HG02642 (cell line): ENCODE results near the gene LYPLA2.
"Not testable (repeated sequence)": the region's sequence is repeated elsewhere in the genome, so short reads cannot be mapped to it uniquely, and the experiment has no call there.

Source experiments
- ATAC-seq: cut with Tn5 transposase; IDR thresholded peaks from one replicate; pipeline ENCODE4 v1.9.1; 2021; ENCODE audit warnings: mild to moderate bottlenecking; ENCODE audit not compliant: unreplicated experiment, poor library complexity

LYPLA2 gene

GRCh38 chr1:23777979-23778814 lies 12.7 kb upstream of the LYPLA2 start, which contains the start of gene PITHD1:
Gene PITHD1 (plus strand): TSS chr1:23778418. CDS start chr1:23778516, 98 bp downstream.
- ATAC-seq = peak; percentile 76

- ATAC-seq = no peak
These were observed 11.0 kb upstream of the LYPLA2 start for GRCh38 chr1:23779826-23780371.

GRCh38 chr1:23783141-23783540 lies 7.8 kb upstream of the LYPLA2 start:
- ATAC-seq = not testable (repeated sequence)

- no peak for ATAC-seq
These were observed 6.1 kb upstream of the LYPLA2 start for GRCh38 chr1:23784846-23785245.

- no peak for ATAC-seq
These were observed 3.2 kb upstream of the LYPLA2 start for GRCh38 chr1:23787701-23788100.

- ATAC-seq = no peak
These were observed 2.2 kb upstream of the LYPLA2 start for GRCh38 chr1:23788695-23789094.

GRCh38 chr1:23791516-23792047 lies 637 bp downstream of the LYPLA2 start:
- ATAC-seq = peak; percentile 3

- no peak for ATAC-seq
These were observed 1.4 kb downstream of the LYPLA2 start for GRCh38 chr1:23792151-23792945.

- no peak for ATAC-seq
These were observed 2.3 kb downstream of the LYPLA2 start for GRCh38 chr1:23793018-23793781.

GRCh38 chr1:23793861-23794731 lies 3.2 kb downstream of the LYPLA2 start:
- no peak for ATAC-seq

GRCh38 chr1:23794732-23795182 lies 3.8 kb downstream of the LYPLA2 start:
- ATAC-seq = not testable (repeated sequence)

- ATAC-seq = no peak
These were observed 4.9 kb downstream of the LYPLA2 start for GRCh38 chr1:23795676-23796465.

- no peak for ATAC-seq
These were observed 5.7 kb downstream of the LYPLA2 start for GRCh38 chr1:23796466-23797271.

GRCh38 chr1:23797478-23798448 lies 6.8 kb downstream of the LYPLA2 start:
- no peak for ATAC-seq

GRCh38 chr1:23798662-23799142 lies 7.8 kb downstream of the LYPLA2 start:
- ATAC-seq = no peak

GRCh38 chr1:23799255-23799569 lies 8.3 kb downstream of the LYPLA2 start:
- ATAC-seq = no peak
